SK-N-MC (cell line): ENCODE measurements around the gene STARD9.

Experiments
- EZH2 ChIP-seq: fragments of 200-600 bp; sonication (generic); IDR thresholded peaks from one replicate; pipeline ENCODE4 v1.6.1; 2017; ENCODE audit warnings: antibody characterized with exemption
- POLR2AphosphoS5 ChIP-seq: IDR thresholded peaks from 2 replicates; pipeline ENCODE4 v1.6.1; 2012; ENCODE audit warnings: mild to moderate bottlenecking, low read depth, low read length, borderline replicate concordance

DNA sequence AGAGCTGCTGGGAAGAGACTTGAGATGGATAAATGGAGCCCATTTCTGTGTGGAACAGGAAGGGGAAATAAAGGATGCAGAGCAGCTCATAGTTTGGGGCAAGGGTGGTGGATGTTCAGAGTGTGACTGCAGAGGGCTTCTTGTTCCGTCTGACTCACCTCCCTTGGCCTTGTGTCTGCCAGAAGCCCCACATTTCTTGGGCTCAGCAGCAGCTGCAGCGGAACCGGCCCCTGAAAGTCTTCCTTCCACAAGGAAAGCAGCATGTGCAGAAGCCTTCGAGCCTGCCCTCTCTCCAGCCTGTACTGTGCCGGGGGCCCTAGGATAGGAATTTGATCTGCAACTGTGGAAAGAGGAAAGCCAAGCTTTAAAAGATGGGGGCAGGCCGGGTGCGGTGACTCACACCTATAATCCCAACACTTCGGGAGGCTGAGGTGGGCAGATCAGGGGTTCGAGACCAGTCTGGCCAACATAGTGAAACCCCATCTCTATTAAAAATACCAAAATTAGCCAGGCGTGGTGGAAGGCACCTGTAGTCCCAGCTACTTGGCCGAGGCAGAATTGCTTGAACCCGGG, 150.0 kb downstream of the STARD9 start:
- TF ChIP-seq POLR2AphosphoS5: no peak
- TF ChIP-seq EZH2: no peak
